ENCODE data around the gene TMEM237. TPM values are rescaled to one million over a fixed set of nuclear protein-coding genes. Genes with fewer than 3 reads are reported as not detected.
"Not testable (repeated sequence)": the region's sequence is repeated elsewhere in the genome, so short reads cannot be mapped to it uniquely, and the experiment has no call there.

TMEM237 gene
- total RNA-seq, 1 donor from 2014 or later = 67.8 TPM

DNA sequence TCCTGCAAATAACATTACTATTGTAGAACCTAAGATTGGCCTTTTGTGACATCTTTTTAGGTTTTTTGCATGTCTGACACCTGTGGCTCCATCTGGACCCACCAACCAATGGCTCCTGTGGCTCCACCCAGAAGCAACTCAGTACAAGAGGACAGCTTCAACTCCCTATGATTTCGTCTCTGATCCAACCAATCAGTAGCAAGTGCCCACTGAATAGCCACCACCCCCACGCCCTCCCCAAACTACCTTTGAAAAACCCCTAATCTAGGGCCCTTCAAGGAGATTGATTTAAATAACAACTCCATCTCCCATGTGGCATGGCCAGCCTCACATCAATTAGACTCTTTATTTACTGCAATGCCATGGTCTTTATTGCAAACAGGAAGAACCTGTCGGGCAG, 31.5 kb upstream of the TMEM237 start:
- Mint-ChIP-seq H3K36me3 (ENCODE audit: low read depth) (no peaks in the 10 kb centered on the region), H3K4me3 (no peak overlapping the region), H3K27me3 (ENCODE audit: low read depth) (peaks cover 4% of the 10 kb centered on the region), H3K4me1 (no peaks in the 10 kb centered on the region), H3K9me3 (no peaks in the 10 kb centered on the region), H3K27ac (ENCODE audit: unreplicated experiment) (no peak overlapping the region)
- no peak for TF ChIP-seq CTCF (conservative IDR thresholded peaks at IDR 0.05)
- no peak for DNase-seq (ENCODE audit: low read depth, low spot score)

DNA sequence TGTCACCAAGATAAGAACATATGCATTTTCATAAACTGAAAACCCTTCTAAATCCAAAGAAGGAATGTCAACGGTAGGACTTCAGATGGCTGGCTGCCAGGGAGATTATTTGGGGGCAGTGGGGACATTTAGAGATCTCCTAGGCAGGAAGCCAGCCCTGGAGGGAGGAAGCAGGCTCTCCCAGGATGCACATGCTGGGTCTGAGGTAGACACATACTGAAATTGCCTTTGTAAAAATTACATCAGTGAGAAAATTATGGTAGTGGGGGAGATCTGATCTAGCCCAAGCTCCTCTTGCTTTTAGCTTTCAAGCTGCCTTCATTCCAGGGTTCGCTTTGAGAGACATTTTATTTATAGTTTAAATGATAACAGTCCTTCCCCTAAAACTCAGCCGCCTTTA, 31.0 kb upstream of the TMEM237 start:
- Mint-ChIP-seq H3K27ac (ENCODE audit: unreplicated experiment) (no peak overlapping the region), H3K27me3 (ENCODE audit: low read depth) (peaks cover 4% of the 10 kb centered on the region), H3K4me3 (no peak overlapping the region), H3K4me1 (no peaks in the 10 kb centered on the region), H3K9me3 (no peaks in the 10 kb centered on the region), H3K36me3 (ENCODE audit: low read depth) (no peaks in the 10 kb centered on the region)
- no peak for TF ChIP-seq CTCF (conservative IDR thresholded peaks at IDR 0.05)
- DNase-seq (ENCODE audit: low read depth, low spot score) = no peak

- Mint-ChIP-seq H3K36me3 (ENCODE audit: low read depth) (no peaks in the 10 kb centered on the region), H3K4me3 (no peak overlapping the region), H3K9me3 (no peaks in the 10 kb centered on the region), H3K4me1 (no peaks in the 10 kb centered on the region), H3K27me3 (ENCODE audit: low read depth) (peaks cover 4% of the 10 kb centered on the region), H3K27ac (ENCODE audit: unreplicated experiment) (no peak overlapping the region)
- DNase-seq (ENCODE audit: low read depth, low spot score) = no peak
- no peak for TF ChIP-seq CTCF (conservative IDR thresholded peaks at IDR 0.05)
Observed at GRCh38 chr2:201673546-201673945, 30.2 kb upstream of the TMEM237 start.

GRCh38 chr2:201671205-201671604, 27.9 kb upstream of the TMEM237 start:
- not testable (repeated sequence) for H3K4me1 Mint-ChIP-seq; H3K27ac Mint-ChIP-seq (ENCODE audit: unreplicated experiment); H3K27me3 Mint-ChIP-seq (ENCODE audit: low read depth); H3K9me3 Mint-ChIP-seq; DNase-seq (ENCODE audit: low read depth, low spot score); H3K36me3 Mint-ChIP-seq (ENCODE audit: low read depth); H3K4me3 Mint-ChIP-seq

GRCh38 chr2:201669865-201670264, 26.6 kb upstream of the TMEM237 start:
- Mint-ChIP-seq H3K27ac (ENCODE audit: unreplicated experiment) (no peak overlapping the region), H3K4me3 (no peak overlapping the region), H3K4me1 (no peaks in the 10 kb centered on the region), H3K27me3 (ENCODE audit: low read depth) (peaks cover 4% of the 10 kb centered on the region), H3K36me3 (ENCODE audit: low read depth) (no peaks in the 10 kb centered on the region), H3K9me3 (no peaks in the 10 kb centered on the region)
- no peak for DNase-seq (ENCODE audit: low read depth, low spot score)
- TF ChIP-seq CTCF (conservative IDR thresholded peaks at IDR 0.05) = no peak

- H3K9me3 Mint-ChIP-seq = no peaks in the 10 kb centered on the region
- no peak for TF ChIP-seq CTCF (conservative IDR thresholded peaks at IDR 0.05)
- no peaks in the 10 kb centered on the region for H3K36me3 Mint-ChIP-seq (ENCODE audit: low read depth)
- H3K4me3 Mint-ChIP-seq = no peak overlapping the region
- no peaks in the 10 kb centered on the region for H3K4me1 Mint-ChIP-seq
- no peak for DNase-seq (ENCODE audit: low read depth, low spot score)
- no peak overlapping the region for H3K27ac Mint-ChIP-seq (ENCODE audit: unreplicated experiment)
- H3K27me3 Mint-ChIP-seq (ENCODE audit: low read depth) = peaks cover 4% of the 10 kb centered on the region
Observed at GRCh38 chr2:201668402-201668910, 25.2 kb upstream of the TMEM237 start.
